Aorta (tissue), 5 donors: Measurements from ENCODE around the gene UBXN7. TPM values are rescaled to one million over a fixed set of nuclear protein-coding genes. Genes with fewer than 3 reads are reported as not detected.
"Not testable (repeated sequence)": the region's sequence is repeated elsewhere in the genome, so short reads cannot be mapped to it uniquely, and the experiment has no call there.

Experiments used
- ATAC-seq: fragments of 200-7000 bp; cut with Tn5 transposase; one replicate; pipeline ENCODE4 v1.9.1; 2022; ENCODE audit warnings: moderate library complexity; ENCODE audit not compliant: low FRiP score
- DNase-seq, 2 donors: peaks; one replicate each; pipeline ENCODE4 v3.0.0-alpha.2; 2020
- H3K27ac ChIP-seq, 2 donors: one replicate each; pipeline ENCODE4 v1.5.1; 2013; ENCODE audit warnings: low read length in 2 of 2, mild to moderate bottlenecking in 2 of 2, moderate library complexity in 2 of 2, control low read depth in 1 of 2, inconsistent platforms in 1 of 2, low read depth in 1 of 2
- H3K27me3 ChIP-seq, 2 donors: one replicate each; pipeline ENCODE4 v1.6.1; 2013; ENCODE audit warnings: control low read depth in 1 of 2, low read length in 1 of 2, mild to moderate bottlenecking in 1 of 2, moderate library complexity in 1 of 2; ENCODE audit not compliant: insufficient read depth in 2 of 2, control insufficient read depth in 1 of 2
- H3K36me3 ChIP-seq, 2 donors: one replicate each; pipeline ENCODE4 v1.6.1; 2013; ENCODE audit warnings: control low read depth in 1 of 2, low read length in 1 of 2, mild to moderate bottlenecking in 1 of 2; ENCODE audit not compliant: insufficient read depth in 2 of 2, control insufficient read depth in 1 of 2
- H3K4me1 ChIP-seq, 2 donors: one replicate each; pipeline ENCODE4 v1.6.1; 2013; ENCODE audit warnings: low read length in 2 of 2, control low read depth in 1 of 2, mild to moderate bottlenecking in 1 of 2, moderate library complexity in 1 of 2; ENCODE audit not compliant: insufficient read depth in 2 of 2, control insufficient read depth in 1 of 2
- H3K4me3 ChIP-seq, 2 donors: one replicate each; pipeline ENCODE4 v1.5.1; 2013; ENCODE audit warnings: low read length in 2 of 2, control low read depth in 1 of 2, mild to moderate bottlenecking in 1 of 2
- H3K9me3 ChIP-seq: one replicate; pipeline ENCODE4 v1.6.1; 2013; ENCODE audit warnings: mild to moderate bottlenecking, low read length; ENCODE audit not compliant: control insufficient read depth
- WGBS, 2 donors: extraction: QIAGEN DNeasy Blood & Tissue Kit; methylation state at CpG; one replicate each; pipeline ENCODE4 v1.1.7; 2013; 5-methylcytosine and 5-hydroxymethylcytosine counted together
- intact Hi-C, 2 donors: fragments of 100-400 bp; cut with DNase I; formaldehyde crosslinking; loops; one replicate each; pipeline versions ENCODE4 v1.14.2 to v1.15.0; 2022
- polyA plus RNA-seq, 2 donors: library from polyadenylated mRNA; stranded (reverse); fragments of 200-250 nt; gene quantifications; one replicate each; pipeline ENCODE4 v1.2.3, GENCODE V29; 2013
- total RNA-seq, 2 donors: library from RNA; stranded (reverse); fragmentation: NEBNext Ultra II Directional; extraction: Animal tissue kit (Norgen Biotek cat#: 25700); gene quantifications; one replicate each; pipeline ENCODE4 v1.2.1, GENCODE V29; 2021
- donor health status: healthy with polysubstance abuse.
- donor health status: Bipolar disorder and iron deficiency.
- donor health status: DM: no; HTN: no; CAD: no.
- donor health status: DM: no; HTN: no; CAD: no.
- donor health status: DM: yes; HTN: yes; CAD: no.

The UBXN7 gene
- total and polyA plus RNA-seq, 4 donors: 7.7 to 57.1 (median 24.9) TPM

DNA sequence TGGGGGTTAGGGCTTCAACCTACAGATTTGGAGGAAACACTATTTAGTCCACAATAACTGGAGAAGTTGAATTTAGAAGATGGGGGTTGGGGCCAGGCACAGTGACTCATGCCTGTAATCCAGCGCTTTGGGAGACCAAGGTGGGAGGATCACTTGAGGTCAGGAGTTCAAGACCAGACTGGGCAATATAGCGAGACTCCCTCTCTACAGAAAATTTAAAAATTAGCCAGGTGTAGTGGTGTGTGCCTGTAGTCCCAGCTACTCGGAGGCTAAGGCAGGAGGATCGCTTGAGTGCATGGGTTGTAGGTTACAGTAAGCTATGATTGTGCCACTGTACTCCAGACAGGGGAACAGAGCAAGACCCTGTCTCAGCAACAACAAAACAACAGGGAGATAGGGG, 109.2 kb downstream of the UBXN7 start:
- ATAC-seq: no peak
- no peaks in the 10 kb centered on the region for H3K9me3 ChIP-seq
- H3K4me3 ChIP-seq: no peak overlapping the region
- no peak for DNase-seq
- intact Hi-C loops: no loop called here
- H3K27me3 ChIP-seq: no peaks in the 10 kb centered on the region
- no peaks in the 10 kb centered on the region for H3K36me3 ChIP-seq
- H3K4me1 ChIP-seq: no peaks in the 10 kb centered on the region
- H3K27ac ChIP-seq: no peak overlapping the region
- 93 to 95% methylated on average over 4 of the region's 4 CpGs for WGBS, 2 donors

DNA sequence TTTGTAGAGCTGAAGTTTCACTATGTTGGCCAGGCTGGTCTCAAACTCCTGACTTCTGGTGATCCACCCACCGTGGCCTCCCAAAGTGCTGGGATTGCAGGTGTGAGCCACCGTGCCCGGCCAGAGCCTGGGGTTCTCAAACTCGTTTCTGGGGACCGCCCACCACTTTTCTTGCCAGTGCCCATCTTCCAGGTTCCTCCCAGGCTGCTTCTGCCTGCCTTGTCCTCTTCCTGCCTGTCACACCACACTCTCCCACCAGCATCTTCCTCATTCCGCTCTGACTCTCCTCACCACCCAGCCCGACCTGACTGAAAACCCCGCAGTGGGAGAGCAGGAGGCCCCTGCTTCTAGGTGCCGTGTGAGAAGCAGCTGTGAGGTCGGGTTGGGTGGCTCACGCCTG, 111.1 kb downstream of the UBXN7 start:
- H3K36me3 ChIP-seq: no peaks in the 10 kb centered on the region
- H3K27ac ChIP-seq: no peak overlapping the region
- DNase-seq (peak in 1 of 2 donors; percentile 58), ATAC-seq (no peak)
- intact Hi-C loops: no loop called here
- no peaks in the 10 kb centered on the region for H3K4me1 ChIP-seq
- WGBS, 2 donors: 85 to 90% methylated on average over 11 of the region's 11 CpGs
- H3K27me3 ChIP-seq: no peaks in the 10 kb centered on the region
- no peaks in the 10 kb centered on the region for H3K9me3 ChIP-seq
- H3K4me3 ChIP-seq: no peak overlapping the region

DNA sequence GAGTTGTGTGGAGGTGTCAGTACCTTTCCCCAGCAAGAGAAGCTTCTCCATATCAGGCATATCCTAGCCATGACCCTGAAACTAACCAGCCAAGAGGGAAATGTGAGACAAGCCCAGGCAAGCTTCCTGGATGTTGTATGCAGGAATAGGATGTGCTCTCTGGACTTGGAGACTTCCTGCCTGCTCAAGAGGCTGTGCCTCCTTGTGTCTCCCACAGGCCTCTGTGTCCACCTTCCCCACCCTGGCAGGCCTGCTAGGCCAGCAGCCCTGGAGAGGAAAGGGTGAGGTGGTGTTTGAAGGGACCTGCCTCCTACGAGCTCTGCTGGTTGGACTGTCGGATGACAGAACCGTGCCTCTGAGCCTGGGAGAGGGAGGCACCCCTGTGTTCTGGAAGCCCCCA, 112.1 kb downstream of the UBXN7 start:
- Histone ChIP-seq H3K4me3 (no peak overlapping the region), H3K27ac (no peak overlapping the region), H3K27me3 (no peaks in the 10 kb centered on the region), H3K36me3 (no peaks in the 10 kb centered on the region), H3K9me3 (no peaks in the 10 kb centered on the region), H3K4me1 (no peaks in the 10 kb centered on the region)
- WGBS, 2 donors: 55 to 77% methylated on average over 3 of the region's 3 CpGs
- ATAC-seq (no peak), DNase-seq (no peak)
- intact Hi-C loops: no loop called here

DNA sequence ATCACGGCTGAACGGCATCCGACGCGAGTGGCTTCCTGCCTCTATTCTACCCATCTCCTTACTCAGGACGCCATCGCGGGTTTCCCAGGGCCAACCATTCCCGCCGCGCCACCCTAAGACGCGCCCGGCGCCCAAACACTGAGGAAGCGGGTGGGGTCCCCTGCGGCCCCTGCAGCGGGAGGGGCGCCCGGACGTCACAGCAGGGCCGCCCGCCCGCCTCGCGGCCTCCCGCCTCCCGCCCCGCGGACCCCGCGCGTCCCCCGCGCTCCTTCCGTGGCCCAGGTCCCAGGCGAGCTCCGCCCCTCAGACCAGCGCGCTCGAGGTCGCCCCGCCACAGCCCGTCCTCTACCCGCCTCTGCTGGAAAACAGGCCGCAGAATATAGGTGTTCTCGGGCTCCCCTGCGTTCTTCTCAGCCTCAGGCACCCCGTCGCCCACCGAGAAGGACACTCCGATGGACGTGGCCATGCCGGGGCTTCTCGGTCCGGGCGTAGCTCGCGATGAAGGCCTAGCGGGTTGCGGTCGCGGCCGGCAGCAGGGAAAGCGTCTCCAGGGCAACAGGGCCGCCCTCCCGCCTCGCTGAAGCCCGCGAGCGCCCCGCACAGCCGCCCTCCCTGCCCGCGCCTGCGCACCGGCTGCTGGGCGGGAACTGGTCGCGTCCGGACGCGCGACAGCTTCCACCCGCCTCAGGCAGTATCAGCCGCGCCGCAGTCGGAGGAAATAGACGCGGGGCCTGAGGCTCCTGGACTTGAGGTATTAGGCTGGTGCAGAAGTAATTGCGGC, 114.3 kb downstream of the UBXN7 start, which contains the start of gene DYNLT2B:
DYNLT2B (minus strand) TSS at position 554 of the 781 bp plus-strand sequence; CDS start at position 466, 88 bp downstream.
- H3K27ac ChIP-seq: peak within 1 kb of the TSS; percentile 38 to 78
- no peaks in the 10 kb centered on the region for H3K4me1 ChIP-seq
- H3K4me3 ChIP-seq: peak within 1 kb of the TSS; percentile 81 to 95
- no peaks in the 10 kb centered on the region for H3K36me3 ChIP-seq
- peak; percentile 98 for ATAC-seq
- DNase-seq: peak; percentile 92 to 95
- H3K9me3 ChIP-seq: no peaks in the 10 kb centered on the region
- H3K27me3 ChIP-seq: no peaks in the 10 kb centered on the region
- intact Hi-C loops: no loop called here
- 0 to 1% methylated on average over 71 to 92 of the region's 92 CpGs for WGBS, 2 donors

DNA sequence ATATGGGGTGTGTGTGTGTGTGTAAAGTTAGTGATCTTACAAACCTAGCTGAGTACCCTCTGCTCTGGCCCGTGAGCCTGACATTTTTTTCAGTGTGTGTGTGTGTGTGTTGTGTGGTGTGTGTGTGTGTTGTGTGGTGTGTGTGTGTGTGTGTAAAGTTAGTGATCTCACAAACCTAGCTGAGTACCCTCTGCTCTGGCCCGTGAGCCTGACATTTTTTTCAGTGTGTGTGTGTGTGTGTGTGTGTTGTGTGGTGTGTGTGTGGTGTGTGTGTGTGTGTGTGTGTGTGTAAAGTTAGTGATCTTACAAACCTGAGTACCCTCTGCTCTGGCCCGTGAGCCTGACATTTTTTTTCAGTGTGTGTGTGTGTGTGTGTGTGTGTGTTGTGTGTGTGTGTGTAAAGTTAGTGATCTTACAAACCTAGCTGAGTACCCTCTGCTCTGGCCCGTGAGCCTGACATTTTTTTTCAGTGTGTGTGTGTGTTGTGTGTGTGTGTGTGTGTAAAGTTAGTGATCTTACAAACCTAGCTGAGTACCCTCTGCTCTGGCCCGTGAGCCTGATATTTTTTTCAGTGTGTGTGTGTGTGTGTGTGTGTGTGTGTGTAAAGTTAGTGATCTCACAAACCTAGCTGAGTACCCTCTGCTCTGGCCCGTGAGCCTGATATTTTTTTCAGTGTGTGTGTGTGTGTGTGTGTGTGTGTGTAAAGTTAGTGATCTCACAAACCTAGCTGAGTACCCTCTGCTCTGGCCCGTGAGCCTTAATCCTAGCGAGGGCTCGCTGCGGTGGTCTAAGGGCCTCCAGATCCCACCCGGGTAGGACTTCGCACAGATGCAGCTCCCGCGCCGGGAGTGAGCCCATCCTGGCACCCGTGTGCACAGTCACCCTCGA, 115.2 kb downstream of the UBXN7 start:
- peak overlapping the region; percentile 81 to 95 for H3K4me3 ChIP-seq
- H3K4me1 ChIP-seq, H3K27me3 ChIP-seq, intact Hi-C loops, H3K36me3 ChIP-seq, H3K9me3 ChIP-seq, DNase-seq, ATAC-seq: not testable (repeated sequence)
- H3K27ac ChIP-seq: peak overlapping the region in 1 of 2 donors; percentile 78
- WGBS, 2 donors: 9 to 14% methylated on average over 12 to 16 of the region's 17 CpGs

DNA sequence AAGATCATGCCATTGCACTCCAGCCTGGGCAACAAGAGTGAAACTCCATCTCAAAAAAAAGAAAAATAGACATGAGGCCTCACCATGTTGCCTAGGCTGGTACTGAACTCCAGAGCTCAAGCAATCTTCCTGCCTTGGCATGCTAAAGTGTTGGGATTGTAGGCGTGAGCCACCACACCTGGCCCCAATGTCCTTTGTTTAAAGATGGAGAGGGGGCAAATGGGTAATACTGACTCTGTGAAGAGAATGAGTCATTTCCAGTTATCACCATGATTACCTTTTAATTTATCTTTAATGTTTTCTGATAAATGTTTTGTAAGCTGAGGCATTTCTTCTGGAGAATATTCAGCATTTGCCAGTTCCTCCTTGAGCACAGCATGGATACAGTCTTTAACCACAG, 116.4 kb downstream of the UBXN7 start:
- Histone ChIP-seq H3K27me3 (no peaks in the 10 kb centered on the region), H3K36me3 (no peaks in the 10 kb centered on the region), H3K27ac (no peak overlapping the region), H3K4me1 (no peaks in the 10 kb centered on the region), H3K4me3 (no peak overlapping the region), H3K9me3 (no peaks in the 10 kb centered on the region)
- DNase-seq (no peak), ATAC-seq (no peak)
- WGBS, 2 donors: 76 to 93% methylated on average over 1 of the region's 1 CpG
- intact Hi-C loops: no loop called here

DNA sequence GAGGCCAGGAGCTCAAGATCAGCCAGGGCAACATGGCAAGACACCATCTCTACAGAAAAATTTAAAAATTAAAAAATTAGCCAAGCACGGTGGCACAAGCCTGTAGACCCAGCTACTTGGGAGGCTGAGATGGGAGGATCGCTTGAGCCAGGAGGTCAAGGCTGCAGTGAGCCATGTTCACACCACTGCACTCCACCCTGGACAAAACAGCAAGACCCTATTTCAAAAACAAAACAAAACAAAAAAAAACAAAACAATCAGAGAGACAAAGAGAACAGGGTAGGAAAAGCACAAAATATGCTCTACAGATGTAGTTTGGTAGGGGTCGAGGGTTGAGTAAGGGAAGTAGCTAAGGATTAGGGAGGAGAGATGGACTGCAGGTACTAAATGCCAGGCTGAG, 117.6 kb downstream of the UBXN7 start:
- intact Hi-C loops: no loop called here
- Histone ChIP-seq H3K4me3 (no peak overlapping the region), H3K9me3 (no peaks in the 10 kb centered on the region), H3K27me3 (no peaks in the 10 kb centered on the region), H3K4me1 (no peaks in the 10 kb centered on the region), H3K36me3 (no peaks in the 10 kb centered on the region), H3K27ac (no peak overlapping the region)
- DNase-seq (no peak), ATAC-seq (no peak)
- 95 to 96% methylated on average over 3 of the region's 3 CpGs for WGBS, 2 donors

DNA sequence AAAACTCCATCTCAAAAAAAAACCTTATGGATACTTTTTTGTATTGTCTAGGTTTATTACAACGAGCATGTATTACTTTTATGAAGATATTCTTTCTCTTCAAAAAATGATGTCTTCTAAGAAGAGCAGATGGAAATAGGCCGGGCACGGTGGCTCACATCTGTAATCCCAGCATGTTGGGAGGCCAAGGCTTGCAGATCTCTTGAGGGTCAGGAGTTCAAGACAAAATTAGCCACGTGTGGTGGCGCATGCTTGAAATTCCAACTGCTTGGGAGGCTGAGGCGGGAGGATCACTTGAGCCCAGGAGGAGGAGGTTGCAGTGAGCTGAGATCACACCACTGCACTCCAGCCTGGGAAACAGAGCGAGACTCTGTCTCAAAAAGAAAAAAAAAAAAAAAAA, 118.1 kb downstream of the UBXN7 start:
- 80 to 85% methylated on average over 6 to 7 of the region's 7 CpGs for WGBS, 2 donors
- H3K9me3 ChIP-seq, H3K27me3 ChIP-seq, H3K36me3 ChIP-seq, DNase-seq, H3K27ac ChIP-seq, H3K4me3 ChIP-seq, H3K4me1 ChIP-seq, ATAC-seq, intact Hi-C loops: not testable (repeated sequence)
